Measurements from ENCODE around the gene NAA80. TPM values are rescaled to one million over a fixed set of nuclear protein-coding genes. Genes with fewer than 3 reads are reported as not detected.

The NAA80 gene
- total and polyA plus RNA-seq, 2 of the 13 experiments (the other 11 are each of a cell fraction or from before 2014, with no cell fraction given) = 3.4 to 8.7 TPM

DNA sequence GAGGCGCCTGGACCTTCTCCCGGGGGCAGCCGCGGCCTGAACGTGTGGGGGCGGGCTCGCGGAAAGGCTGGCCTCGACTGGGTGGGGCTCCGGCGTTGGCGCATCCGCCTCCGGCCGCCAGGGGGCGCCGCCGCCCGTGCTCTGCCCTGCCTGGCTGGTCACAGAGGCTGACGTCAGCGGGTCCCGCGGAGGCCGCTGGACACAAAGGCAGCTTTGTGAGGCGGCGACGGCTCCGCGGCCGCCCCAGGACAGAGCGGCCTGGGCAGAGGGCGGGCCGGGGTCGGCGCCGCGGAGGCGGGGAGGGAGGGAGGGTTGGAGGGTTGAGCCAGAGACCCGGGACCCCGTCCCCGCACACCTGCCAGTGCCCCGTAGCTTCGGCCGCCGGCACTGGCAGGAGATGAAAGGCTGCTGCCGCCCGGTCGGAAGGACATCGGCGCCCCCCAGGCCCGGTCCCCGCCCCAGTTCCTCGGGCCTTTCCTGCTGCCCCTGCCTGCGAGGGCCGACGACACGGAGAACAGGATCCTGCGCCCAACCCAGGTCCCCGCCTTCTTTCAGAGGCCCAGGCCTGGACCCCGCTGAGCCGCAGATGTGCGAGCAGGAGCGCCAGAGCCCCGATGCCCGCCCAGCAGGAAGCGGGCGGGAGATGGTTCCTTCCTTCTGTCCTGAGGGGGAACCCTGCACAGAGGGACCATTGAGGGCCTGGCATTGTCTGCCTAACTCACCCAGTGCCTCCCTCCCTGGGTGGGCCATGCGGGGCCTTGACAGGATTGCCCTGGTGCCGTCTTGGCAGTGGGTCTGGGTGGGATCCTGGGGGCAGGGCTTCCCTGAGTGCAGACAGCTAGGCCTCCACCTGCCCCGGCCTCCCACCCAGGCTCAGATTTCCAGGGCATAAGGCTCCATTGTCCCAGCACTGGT, 38.9 kb downstream of the NAA80 start (continued):
- TF ChIP-seq ZBTB39 (CRISPR knock-in tag; IDR thresholded peaks at IDR 0.05) (0 out of 2 replicates have a peak, but pooled peaks have one; percentile 37), SCMH1 (CRISPR knock-in tag; IDR thresholded peaks at IDR 0.05; ENCODE audit: borderline replicate concordance) (no peak), ZNF83 (CRISPR knock-in tag; IDR thresholded peaks at IDR 0.05; ENCODE audit: borderline replicate concordance) (no peak), ZNF773 (CRISPR knock-in tag; IDR thresholded peaks at IDR 0.05; ENCODE audit: borderline replicate concordance) (no peak), ZNF775 (CRISPR knock-in tag; IDR thresholded peaks at IDR 0.05; ENCODE audit: borderline replicate concordance) (no peak), ZNF720 (CRISPR knock-in tag; IDR thresholded peaks at IDR 0.05) (no peak), TCF7L2 (IDR thresholded peaks at IDR 0.05; ENCODE audit: low read depth, low read length) (peak; percentile 69; the same call in 1 of the 2 replicates), ZNF230 (CRISPR knock-in tag; IDR thresholded peaks at IDR 0.05) (no peak), ADNP (CRISPR knock-in tag; IDR thresholded peaks at IDR 0.05) (no peak), ZSCAN21 (CRISPR knock-in tag; IDR thresholded peaks at IDR 0.05; ENCODE audit: borderline replicate concordance) (no peak; the same call in 1 of the 2 replicates), ZNF644 (CRISPR knock-in tag; IDR thresholded peaks at IDR 0.05; ENCODE audit: low read depth) (no peak), RELA (CRISPR knock-in tag; IDR thresholded peaks at IDR 0.05) (peak; percentile 89; the same call in 1 of the 2 replicates), ZNF558 (CRISPR knock-in tag; IDR thresholded peaks at IDR 0.05; ENCODE audit: borderline replicate concordance) (peak; percentile 93; the same call in 1 of the 2 replicates), KLF12 (CRISPR knock-in tag; IDR thresholded peaks at IDR 0.05; ENCODE audit: borderline replicate concordance) (peak; percentile 92), FOXK1 (CRISPR knock-in tag; IDR thresholded peaks at IDR 0.05; ENCODE audit: borderline replicate concordance, low read depth) (peak; percentile 39; the same call in 1 of the 2 replicates)
- TF ChIP-seq, protein P1, sequence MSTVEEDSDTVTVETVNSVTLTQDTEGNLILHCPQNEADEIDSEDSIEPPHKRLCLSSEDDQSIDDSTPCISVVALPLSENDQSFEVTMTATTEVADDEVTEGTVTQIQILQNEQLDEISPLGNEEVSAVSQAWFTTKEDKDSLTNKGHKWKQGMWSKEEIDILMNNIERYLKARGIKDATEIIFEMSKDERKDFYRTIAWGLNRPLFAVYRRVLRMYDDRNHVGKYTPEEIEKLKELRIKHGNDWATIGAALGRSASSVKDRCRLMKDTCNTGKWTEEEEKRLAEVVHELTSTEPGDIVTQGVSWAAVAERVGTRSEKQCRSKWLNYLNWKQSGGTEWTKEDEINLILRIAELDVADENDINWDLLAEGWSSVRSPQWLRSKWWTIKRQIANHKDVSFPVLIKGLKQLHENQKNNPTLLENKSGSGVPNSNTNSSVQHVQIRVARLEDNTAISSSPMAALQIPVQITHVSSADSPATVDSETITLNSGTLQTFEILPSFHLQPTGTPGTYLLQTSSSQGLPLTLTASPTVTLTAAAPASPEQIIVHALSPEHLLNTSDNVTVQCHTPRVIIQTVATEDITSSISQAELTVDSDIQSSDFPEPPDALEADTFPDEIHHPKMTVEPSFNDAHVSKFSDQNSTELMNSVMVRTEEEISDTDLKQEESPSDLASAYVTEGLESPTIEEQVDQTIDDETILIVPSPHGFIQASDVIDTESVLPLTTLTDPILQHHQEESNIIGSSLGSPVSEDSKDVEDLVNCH (CRISPR knock-in tag; IDR thresholded peaks at IDR 0.05) = no peak
- TF ChIP-seq, protein P2, sequence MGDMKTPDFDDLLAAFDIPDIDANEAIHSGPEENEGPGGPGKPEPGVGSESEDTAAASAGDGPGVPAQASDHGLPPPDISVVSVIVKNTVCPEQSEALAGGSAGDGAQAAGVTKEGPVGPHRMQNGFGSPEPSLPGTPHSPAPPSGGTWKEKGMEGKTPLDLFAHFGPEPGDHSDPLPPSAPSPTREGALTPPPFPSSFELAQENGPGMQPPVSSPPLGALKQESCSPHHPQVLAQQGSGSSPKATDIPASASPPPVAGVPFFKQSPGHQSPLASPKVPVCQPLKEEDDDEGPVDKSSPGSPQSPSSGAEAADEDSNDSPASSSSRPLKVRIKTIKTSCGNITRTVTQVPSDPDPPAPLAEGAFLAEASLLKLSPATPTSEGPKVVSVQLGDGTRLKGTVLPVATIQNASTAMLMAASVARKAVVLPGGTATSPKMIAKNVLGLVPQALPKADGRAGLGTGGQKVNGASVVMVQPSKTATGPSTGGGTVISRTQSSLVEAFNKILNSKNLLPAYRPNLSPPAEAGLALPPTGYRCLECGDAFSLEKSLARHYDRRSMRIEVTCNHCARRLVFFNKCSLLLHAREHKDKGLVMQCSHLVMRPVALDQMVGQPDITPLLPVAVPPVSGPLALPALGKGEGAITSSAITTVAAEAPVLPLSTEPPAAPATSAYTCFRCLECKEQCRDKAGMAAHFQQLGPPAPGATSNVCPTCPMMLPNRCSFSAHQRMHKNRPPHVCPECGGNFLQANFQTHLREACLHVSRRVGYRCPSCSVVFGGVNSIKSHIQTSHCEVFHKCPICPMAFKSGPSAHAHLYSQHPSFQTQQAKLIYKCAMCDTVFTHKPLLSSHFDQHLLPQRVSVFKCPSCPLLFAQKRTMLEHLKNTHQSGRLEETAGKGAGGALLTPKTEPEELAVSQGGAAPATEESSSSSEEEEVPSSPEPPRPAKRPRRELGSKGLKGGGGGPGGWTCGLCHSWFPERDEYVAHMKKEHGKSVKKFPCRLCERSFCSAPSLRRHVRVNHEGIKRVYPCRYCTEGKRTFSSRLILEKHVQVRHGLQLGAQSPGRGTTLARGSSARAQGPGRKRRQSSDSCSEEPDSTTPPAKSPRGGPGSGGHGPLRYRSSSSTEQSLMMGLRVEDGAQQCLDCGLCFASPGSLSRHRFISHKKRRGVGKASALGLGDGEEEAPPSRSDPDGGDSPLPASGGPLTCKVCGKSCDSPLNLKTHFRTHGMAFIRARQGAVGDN (CRISPR knock-in tag; IDR thresholded peaks at IDR 0.05) = peak; percentile 93
